Esophagus (tissue), 2 donors: ENCODE data around the gene SCG3. TPM values are rescaled to one million over a fixed set of nuclear protein-coding genes. Genes with fewer than 3 reads are reported as not detected.

Source experiments
- H3K27ac ChIP-seq, 2 donors: one replicate each; pipeline ENCODE4 v1.5.1; 2013; ENCODE audit warnings: low read depth in 2 of 2, mild to moderate bottlenecking in 2 of 2, inconsistent platforms in 1 of 2, low read length in 1 of 2, moderate library complexity in 1 of 2
- H3K27me3 ChIP-seq, 2 donors: one replicate each; pipeline ENCODE4 v1.6.1; 2013; ENCODE audit warnings: low read length in 2 of 2, control low read depth in 1 of 2, mild to moderate bottlenecking in 1 of 2; ENCODE audit not compliant: insufficient read depth in 2 of 2, control insufficient read depth in 1 of 2
- H3K36me3 ChIP-seq, 2 donors: one replicate each; pipeline ENCODE4 v1.6.1; 2013; ENCODE audit warnings: low read length in 1 of 2; ENCODE audit not compliant: control insufficient read depth in 2 of 2, insufficient read depth in 2 of 2
- H3K4me1 ChIP-seq, 2 donors: one replicate each; pipeline ENCODE4 v1.6.1; 2013; ENCODE audit warnings: low read length in 1 of 2; ENCODE audit not compliant: control insufficient read depth in 2 of 2, insufficient read depth in 2 of 2
- H3K4me3 ChIP-seq, 2 donors: one replicate each; pipeline ENCODE4 v1.5.1; 2013; ENCODE audit warnings: low read length in 2 of 2, mild to moderate bottlenecking in 2 of 2, low read depth in 1 of 2, moderate library complexity in 1 of 2
- H3K9me3 ChIP-seq, 2 donors: one replicate each; pipeline ENCODE4 v1.6.1; 2013; ENCODE audit warnings: mild to moderate bottlenecking in 2 of 2, low read depth in 1 of 2, low read length in 1 of 2, moderate library complexity in 1 of 2; ENCODE audit not compliant: control insufficient read depth in 2 of 2, insufficient read depth in 1 of 2
- WGBS, 2 donors: extraction: QIAGEN DNeasy Blood & Tissue Kit; methylation state at CpG; one replicate each; pipeline ENCODE4 v1.1.7; 2013; 5-methylcytosine and 5-hydroxymethylcytosine counted together
- polyA plus RNA-seq, 2 donors: library from polyadenylated mRNA; stranded (reverse); fragments of 200-250 nt; gene quantifications; one replicate each; pipeline ENCODE4 v1.2.3, GENCODE V29; 2013
- donor health status: healthy with polysubstance abuse.
- donor health status: Bipolar disorder and iron deficiency.

The SCG3 gene
- polyA plus RNA-seq, 2 donors, result 0.12 TPM; not detected in 1

DNA sequence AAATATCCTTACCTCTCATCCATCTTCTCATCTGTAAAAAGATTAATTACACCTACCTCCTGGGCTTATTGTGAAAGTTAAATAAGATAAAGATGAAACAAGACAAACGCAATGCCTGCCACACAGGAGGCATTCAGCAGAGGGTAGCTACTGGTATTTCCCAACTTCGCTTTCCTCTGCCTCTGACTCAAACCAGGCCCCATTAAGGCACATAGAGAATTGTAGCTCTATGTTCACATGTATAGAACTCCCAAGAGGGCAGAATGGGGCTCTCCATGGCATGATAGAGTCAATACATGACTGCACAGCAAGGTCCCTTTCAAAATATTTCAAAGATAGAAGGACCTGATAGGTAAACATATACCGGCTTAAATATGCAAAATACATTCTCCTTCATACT is 54.8 kb downstream of the SCG3 start:
- Histone ChIP-seq H3K4me3 (peak overlapping the region in 1 of 2 donors; percentile 62), H3K4me1 (peaks cover 3% of the 10 kb centered on the region in 2 donors), H3K27ac (no peak overlapping the region), H3K27me3 (no peaks in the 10 kb centered on the region), H3K9me3 (no peaks in the 10 kb centered on the region), H3K36me3 (peaks cover 0 to 3% of the 10 kb centered on the region in 2 donors)
- 40 to 46% methylated on average over 3 of the region's 3 CpGs for WGBS, 2 donors

DNA sequence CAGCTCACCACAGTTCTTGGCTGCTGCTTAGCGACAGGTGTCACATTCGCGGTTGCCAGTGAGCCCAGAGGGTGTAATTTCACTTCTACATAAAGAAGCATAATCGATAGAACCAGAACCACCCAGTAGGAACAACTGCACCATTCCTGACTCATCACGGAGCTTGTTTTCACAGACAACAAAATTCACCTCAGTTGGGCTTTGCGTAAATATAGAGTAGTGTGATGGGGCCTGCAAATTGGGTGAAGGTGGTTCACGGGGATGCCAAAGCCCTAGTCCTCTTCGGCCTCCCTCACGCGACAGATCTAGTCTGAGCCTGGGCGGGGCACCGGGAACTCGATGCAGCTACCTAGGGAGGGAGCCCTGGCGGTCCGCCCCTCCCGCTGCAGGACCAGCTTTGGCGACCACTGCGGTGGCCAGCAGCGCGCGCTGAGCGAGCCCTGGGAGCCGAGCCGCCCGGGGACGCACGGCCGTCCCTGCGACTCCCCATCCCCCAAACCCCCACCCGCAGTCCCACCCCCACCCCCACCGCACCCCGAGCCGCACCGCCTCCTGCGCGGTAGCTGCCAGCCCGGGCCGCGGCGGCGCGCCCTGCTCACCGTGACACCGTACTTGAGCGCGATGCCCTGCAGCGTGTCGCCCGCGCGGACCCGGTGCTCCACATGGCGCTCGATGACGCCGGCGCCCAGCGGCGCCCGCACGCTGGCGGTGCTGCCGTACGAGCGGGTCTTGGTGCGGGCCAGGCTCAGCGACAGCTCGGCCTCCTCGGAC is 55.6 kb downstream of the SCG3 start:
- Histone ChIP-seq H3K27me3 (no peaks in the 10 kb centered on the region), H3K36me3 (peaks cover 0 to 3% of the 10 kb centered on the region in 2 donors), H3K4me3 (peak overlapping the region; percentile 62 to 71), H3K27ac (peak overlapping the region; percentile 84 to 86), H3K9me3 (no peaks in the 10 kb centered on the region), H3K4me1 (peaks cover 2% of the 10 kb centered on the region in 2 donors)
- 1% methylated on average over 64 to 69 of the region's 69 CpGs for WGBS, 2 donors

DNA sequence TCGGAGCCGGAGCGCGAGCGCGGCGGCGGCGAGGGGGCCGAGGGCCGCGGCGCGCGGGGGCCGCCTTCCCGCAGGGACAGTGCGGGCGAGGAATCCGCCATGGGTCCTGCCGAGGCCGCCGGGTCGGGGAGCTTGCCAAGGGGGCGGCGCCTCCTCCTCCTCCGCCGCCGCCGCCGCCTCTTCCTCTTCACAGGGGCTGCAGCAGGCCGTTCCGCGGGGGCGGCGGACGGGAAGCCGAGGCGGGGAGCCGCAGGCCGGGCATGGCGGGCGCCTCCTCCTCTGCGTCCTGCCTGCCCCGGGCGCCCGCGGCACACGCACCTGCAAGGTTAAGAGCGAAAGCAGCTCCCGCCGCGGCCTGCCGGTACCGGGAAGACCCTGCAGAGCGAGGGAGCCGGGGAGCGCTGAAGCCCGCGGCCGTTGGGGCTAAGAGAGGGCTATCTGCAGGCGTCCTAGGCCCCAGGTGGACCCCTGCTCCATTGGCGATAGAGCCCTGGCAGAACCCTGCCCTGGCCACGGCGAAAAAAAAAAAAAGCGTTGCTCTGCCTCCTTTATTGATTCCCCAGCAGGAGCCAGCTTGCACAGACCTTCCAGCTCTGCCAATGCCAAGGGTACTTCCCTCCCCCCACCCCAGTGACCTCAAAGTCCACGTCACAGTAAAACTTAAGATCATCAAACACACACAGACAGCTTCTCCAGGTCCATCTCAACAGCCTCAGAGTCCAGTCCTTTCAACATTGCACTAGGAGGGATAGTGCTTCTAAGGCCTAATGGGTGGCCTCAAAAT is 56.4 kb downstream of the SCG3 start, which contains the start of gene LYSMD2:
LYSMD2 (minus strand) TSS at position 134 of the 784 bp plus-strand sequence; CDS start at position 101, 33 bp downstream.
- H3K9me3 ChIP-seq, result no peaks in the 10 kb centered on the region
- H3K36me3 ChIP-seq, result peaks cover 0 to 3% of the 10 kb centered on the region in 2 donors
- WGBS, 2 donors, result 0% methylated on average over 36 to 67 of the region's 67 CpGs
- H3K27me3 ChIP-seq, result no peaks in the 10 kb centered on the region
- peak within 1 kb of the TSS; percentile 84 to 86 for H3K27ac ChIP-seq
- H3K4me3 ChIP-seq, result peak within 1 kb of the TSS; percentile 62 to 71
- H3K4me1 ChIP-seq, result no peaks in the 10 kb centered on the region

DNA sequence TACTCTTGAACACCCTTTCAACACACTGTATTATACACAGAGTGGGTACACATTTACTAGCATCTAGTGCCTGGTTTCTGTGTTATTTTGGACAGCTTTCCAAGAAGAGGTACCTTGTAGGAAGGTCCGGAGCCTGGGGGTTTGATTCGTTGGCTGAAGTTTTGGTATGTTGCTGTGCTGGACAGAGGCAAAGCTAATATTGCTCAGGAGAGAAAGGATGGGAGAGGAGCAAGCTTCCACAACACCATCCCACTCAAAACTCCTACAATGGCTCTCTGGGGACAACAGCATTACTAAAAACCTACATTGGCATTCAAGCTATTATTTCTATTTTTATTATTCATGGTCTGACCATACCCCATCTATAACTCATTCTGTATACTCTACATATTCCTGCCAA is 57.2 kb downstream of the SCG3 start:
- 59 to 65% methylated on average over 2 of the region's 2 CpGs for WGBS, 2 donors
- Histone ChIP-seq H3K9me3 (no peaks in the 10 kb centered on the region), H3K4me3 (no peak overlapping the region), H3K27ac (peak overlapping the region in 1 of 2 donors; percentile 60), H3K27me3 (no peaks in the 10 kb centered on the region), H3K4me1 (no peaks in the 10 kb centered on the region), H3K36me3 (peaks cover 0 to 3% of the 10 kb centered on the region in 2 donors)

DNA sequence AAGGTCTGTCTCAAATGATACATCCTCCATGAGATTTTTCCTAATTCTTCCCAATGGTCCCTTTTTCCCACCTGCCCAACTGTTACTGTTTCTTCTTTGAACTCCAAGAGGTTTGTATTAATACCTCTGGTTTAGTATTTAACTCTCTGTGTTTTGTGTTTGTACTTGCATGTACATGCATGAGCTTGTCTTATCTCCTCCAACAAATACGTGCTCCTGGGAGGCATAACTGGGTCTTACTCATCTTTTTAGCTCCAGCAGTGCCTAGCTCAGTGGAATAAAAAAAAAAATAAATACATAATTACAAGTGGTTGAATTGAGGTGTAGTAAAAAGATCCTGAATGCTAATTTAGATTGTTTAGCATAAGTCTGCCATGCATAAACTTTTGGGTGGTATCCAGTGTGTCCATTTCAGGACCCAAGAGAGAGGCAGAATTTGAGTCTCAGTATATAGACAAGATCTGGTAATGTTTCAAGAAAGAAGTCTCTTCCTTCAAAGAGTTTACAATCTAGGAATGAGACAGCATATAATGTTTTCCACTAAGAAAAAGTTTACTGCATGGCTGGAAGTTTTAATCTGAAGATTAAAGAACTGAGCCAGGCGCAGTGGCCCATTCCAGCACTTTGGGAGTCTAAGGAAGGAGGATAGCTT is 57.9 kb downstream of the SCG3 start:
- no peaks in the 10 kb centered on the region for H3K9me3 ChIP-seq
- no peaks in the 10 kb centered on the region for H3K27me3 ChIP-seq
- no peak overlapping the region for H3K27ac ChIP-seq
- peaks cover 0 to 1% of the 10 kb centered on the region in 2 donors for H3K36me3 ChIP-seq
- H3K4me3 ChIP-seq, result no peak overlapping the region
- H3K4me1 ChIP-seq, result no peaks in the 10 kb centered on the region
- WGBS, 2 donors, result 73 to 78% methylated on average over 2 of the region's 2 CpGs

DNA sequence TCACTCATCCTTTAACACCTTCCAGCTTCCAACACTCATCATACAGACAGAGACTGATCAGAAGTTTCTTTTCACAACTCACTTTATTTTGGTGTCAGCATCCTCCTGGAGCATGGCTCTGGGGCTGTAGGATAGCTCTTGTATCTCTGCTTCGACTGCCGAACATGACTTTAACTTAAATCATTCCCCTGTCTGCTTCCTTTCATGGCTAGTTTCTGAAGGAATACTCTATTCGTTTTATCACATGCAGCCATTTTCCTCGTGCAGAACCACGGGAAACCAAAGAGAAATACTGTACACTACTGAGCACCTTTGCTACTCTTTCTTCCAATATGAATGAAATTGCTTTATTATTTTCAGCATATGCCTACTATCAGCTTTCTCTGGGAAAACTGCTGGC is 68.0 kb downstream of the SCG3 start:
- H3K27ac ChIP-seq, result no peak overlapping the region
- WGBS, 2 donors, result 85 to 87% methylated on average over 5 of the region's 5 CpGs
- no peaks in the 10 kb centered on the region for H3K36me3 ChIP-seq
- peaks cover 0 to 2% of the 10 kb centered on the region in 2 donors for H3K4me1 ChIP-seq
- H3K4me3 ChIP-seq, result no peak overlapping the region
- H3K27me3 ChIP-seq, result no peaks in the 10 kb centered on the region
- H3K9me3 ChIP-seq, result no peaks in the 10 kb centered on the region

DNA sequence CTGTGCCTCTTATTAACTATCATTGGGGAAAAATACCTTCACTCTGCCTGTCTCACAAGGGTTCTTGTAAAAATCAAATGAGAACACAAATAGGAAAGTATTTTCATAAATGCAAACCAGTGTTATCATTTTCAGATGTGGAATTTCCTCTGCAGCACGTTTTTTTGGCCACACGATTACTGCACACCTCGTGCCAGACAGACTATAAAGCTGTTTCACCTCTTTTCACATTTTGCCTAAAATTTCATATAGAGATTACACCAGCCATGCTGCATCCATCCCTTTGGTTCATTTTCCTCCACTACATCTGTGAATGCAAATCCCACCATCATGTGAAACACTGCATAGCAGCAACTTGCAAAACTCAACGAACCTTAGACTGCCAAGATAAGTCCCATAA is 68.9 kb downstream of the SCG3 start:
- Histone ChIP-seq H3K4me3 (no peak overlapping the region), H3K27me3 (no peaks in the 10 kb centered on the region), H3K27ac (no peak overlapping the region), H3K9me3 (no peaks in the 10 kb centered on the region), H3K36me3 (no peaks in the 10 kb centered on the region), H3K4me1 (peaks cover 0 to 2% of the 10 kb centered on the region in 2 donors)
- WGBS, 2 donors, result 77 to 82% methylated on average over 4 of the region's 4 CpGs

DNA sequence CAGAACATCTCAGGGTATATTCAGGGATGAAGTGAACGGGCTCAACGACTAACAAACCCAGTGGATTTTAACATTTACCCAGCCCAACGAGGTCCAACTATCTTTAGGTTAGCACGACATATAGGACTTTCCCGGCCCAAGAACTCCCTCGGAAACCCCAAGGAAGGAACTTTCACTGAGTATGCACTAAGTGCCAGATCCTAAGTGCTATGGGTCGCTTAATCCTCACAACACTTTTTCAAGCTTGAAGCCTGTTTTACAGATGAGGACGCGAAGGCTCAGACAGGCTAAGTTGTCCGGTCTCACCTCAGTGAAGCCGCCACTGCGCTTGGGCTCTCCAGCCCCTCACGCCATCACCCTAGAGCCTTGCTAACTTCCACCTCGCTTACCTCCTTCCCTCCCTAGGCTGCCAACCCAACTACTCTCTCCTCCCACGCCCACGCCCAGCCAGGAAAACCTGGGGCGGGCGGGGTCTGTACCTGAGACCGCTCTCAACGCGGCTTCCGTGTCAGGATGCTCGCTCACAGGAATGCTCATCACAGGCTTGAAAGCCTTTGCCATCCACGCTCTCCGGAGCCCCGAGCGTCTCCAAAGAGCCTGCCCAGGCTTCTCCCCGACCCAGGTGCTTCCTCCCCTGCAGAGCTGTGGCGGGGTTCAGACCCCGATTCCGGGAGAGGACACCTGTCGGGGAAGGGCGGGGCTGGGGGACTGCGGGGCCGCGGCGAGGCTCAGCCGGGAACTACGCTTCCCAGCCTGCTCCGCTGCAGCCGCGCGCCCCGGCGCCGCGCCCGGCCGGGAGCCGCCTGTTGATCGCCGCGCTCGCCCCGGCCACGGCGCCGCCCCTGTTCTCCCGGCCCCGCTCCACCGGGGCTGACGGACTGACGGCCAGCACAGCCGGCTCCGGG is 69.7 kb downstream of the SCG3 start, which contains the start of gene TMOD2:
TMOD2 (plus strand) TSS at position 806 of the 905 bp plus-strand sequence. CDS start 14,845 bp downstream, outside the sequence.
- H3K4me1 ChIP-seq, result peaks cover 0 to 6% of the 10 kb centered on the region in 2 donors
- no peaks in the 10 kb centered on the region for H3K9me3 ChIP-seq
- H3K36me3 ChIP-seq, result no peaks in the 10 kb centered on the region
- H3K4me3 ChIP-seq, result peak within 1 kb of the TSS; percentile 80 to 90
- H3K27me3 ChIP-seq, result no peaks in the 10 kb centered on the region
- peak within 1 kb of the TSS; percentile 66 to 85 for H3K27ac ChIP-seq
- 8% methylated on average over 63 to 65 of the region's 65 CpGs for WGBS, 2 donors
